Measurements from ENCODE around the gene ZNF775. TPM values are rescaled to one million over a fixed set of nuclear protein-coding genes. Genes with fewer than 3 reads are reported as not detected.

The ZNF775 gene
- polyA plus RNA-seq, 1 donor (not counting 4 experiments of a cell fraction or from before 2014, with no cell fraction given), result 1.0 TPM

DNA sequence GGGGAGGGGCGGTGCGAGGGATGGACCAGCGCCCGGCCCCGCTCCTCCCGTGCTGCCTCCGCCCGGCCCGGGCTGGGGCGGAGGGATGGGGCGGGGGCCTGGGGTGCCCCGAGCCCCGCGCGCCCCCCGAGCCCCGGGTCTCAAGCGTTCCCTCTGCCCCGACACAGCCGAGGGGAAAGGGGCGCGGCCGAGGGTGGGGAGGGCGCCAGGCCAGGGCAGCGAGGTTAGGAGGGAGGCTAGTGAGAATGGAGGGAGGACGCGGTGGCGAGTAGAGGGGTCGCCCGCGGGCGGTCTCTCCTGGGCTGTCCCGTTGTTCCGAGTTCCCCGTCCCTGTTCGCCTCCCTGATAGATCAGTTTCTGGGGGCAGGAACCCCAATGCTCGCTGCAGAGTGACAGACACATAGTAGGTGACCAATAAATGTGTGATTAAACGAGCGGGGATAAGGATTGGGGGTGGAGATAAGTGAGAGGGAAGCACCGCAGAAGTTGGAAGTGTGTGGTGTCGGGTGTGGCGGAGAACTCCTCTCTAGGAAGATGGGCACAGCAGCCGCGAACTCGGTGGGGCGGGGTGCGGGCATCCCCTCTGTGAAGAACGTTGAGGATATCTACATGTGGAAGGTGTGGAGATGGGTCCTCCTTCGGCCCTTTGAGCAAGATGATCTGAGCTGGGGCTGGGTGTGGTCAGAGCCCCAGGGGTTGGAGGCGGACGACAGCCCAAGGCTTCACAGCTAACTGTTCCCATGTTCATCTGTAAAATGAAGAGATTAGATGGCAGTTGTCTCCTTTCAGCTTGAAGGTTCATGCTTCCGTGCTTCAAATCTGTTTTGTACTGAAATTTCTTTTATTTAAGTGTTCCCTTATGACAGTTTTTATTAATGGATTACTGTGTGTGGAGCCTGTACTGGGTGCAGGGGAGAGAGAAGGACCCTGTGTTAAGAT is 580 bp downstream of the ZNF775 start:
- no peak for DNase-seq (ENCODE audit: low read depth, low spot score)
- H4K20me1 ChIP-seq (ENCODE audit: control insufficient read depth, extremely low read depth, insufficient read depth, low read length), result no peaks in the 10 kb centered on the region
- no peak overlapping the region for H3K27ac ChIP-seq (ENCODE audit: control insufficient read depth, insufficient read depth, low read length)
- TF ChIP-seq, protein P1, sequence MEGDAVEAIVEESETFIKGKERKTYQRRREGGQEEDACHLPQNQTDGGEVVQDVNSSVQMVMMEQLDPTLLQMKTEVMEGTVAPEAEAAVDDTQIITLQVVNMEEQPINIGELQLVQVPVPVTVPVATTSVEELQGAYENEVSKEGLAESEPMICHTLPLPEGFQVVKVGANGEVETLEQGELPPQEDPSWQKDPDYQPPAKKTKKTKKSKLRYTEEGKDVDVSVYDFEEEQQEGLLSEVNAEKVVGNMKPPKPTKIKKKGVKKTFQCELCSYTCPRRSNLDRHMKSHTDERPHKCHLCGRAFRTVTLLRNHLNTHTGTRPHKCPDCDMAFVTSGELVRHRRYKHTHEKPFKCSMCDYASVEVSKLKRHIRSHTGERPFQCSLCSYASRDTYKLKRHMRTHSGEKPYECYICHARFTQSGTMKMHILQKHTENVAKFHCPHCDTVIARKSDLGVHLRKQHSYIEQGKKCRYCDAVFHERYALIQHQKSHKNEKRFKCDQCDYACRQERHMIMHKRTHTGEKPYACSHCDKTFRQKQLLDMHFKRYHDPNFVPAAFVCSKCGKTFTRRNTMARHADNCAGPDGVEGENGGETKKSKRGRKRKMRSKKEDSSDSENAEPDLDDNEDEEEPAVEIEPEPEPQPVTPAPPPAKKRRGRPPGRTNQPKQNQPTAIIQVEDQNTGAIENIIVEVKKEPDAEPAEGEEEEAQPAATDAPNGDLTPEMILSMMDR (optimal IDR thresholded peaks at IDR 0.05 in 1 of 3, IDR thresholded peaks at IDR 0.05 in 1 of 3, conservative IDR thresholded peaks at IDR 0.05 in 1 of 3; ENCODE audit: extremely low read depth in 1 of 3, insufficient read depth in 2 of 3, low read length in 3 of 3), result no peak
- TF ChIP-seq EZH2 (IDR thresholded peaks at IDR 0.05; ENCODE audit: low read length), result no peak
- H3K9me1 ChIP-seq (ENCODE audit: control insufficient read depth, extremely low read depth, insufficient read depth, low read length), result no peaks in the 10 kb centered on the region
- peaks cover 5% of the 10 kb centered on the region for H3K79me2 ChIP-seq (ENCODE audit: control insufficient read depth, insufficient read depth, low read length)
- H3K4me1 ChIP-seq (ENCODE audit: control insufficient read depth, extremely low read depth, insufficient read depth, low read length), result peaks cover 22% of the 10 kb centered on the region
- dilution Hi-C loops (cut with MboI; ENCODE audit: extremely low pct_ligation_motif_present, low sequenced_read_pairs), result no loop called here
- no peaks in the 10 kb centered on the region for H3K36me3 ChIP-seq (ENCODE audit: control insufficient read depth in 2 of 2, extremely low read depth in 1 of 2, insufficient read depth in 2 of 2, low read length in 2 of 2)
- H3K27me3 ChIP-seq (ENCODE audit: control insufficient read depth, extremely low read depth, insufficient read depth, low read length), result no peaks in the 10 kb centered on the region
- peak overlapping the region; percentile 52 for H3K9ac ChIP-seq (ENCODE audit: control insufficient read depth, extremely low read depth, insufficient read depth, low read length)
- H2AFZ ChIP-seq (ENCODE audit: control insufficient read depth, low read length), result peak overlapping the region; percentile 74
- H3K9me3 ChIP-seq (ENCODE audit: control insufficient read depth, low read depth, low read length), result no peaks in the 10 kb centered on the region
- H3K4me3 ChIP-seq (ENCODE audit: control insufficient read depth in 2 of 3, extremely low read depth in 1 of 3, insufficient read depth in 2 of 3, low read depth in 1 of 3, low read length in 3 of 3), result peak overlapping the region; percentile 63 to 87 (median 74)
- H3K4me2 ChIP-seq (ENCODE audit: control insufficient read depth, extremely low read depth, insufficient read depth, low read depth, low read length), result peak overlapping the region; percentile 90
- FAIRE-seq, result no peak

- Histone ChIP-seq H3K4me2 (ENCODE audit: control insufficient read depth, extremely low read depth, insufficient read depth, low read depth, low read length) (peak overlapping the region; percentile 90), H3K36me3 (ENCODE audit: control insufficient read depth in 2 of 2, extremely low read depth in 1 of 2, insufficient read depth in 2 of 2, low read length in 2 of 2) (no peaks in the 10 kb centered on the region), H3K27ac (ENCODE audit: control insufficient read depth, insufficient read depth, low read length) (no peak overlapping the region), H3K9ac (ENCODE audit: control insufficient read depth, extremely low read depth, insufficient read depth, low read length) (no peak overlapping the region), H3K27me3 (ENCODE audit: control insufficient read depth, extremely low read depth, insufficient read depth, low read length) (no peaks in the 10 kb centered on the region), H3K9me3 (ENCODE audit: control insufficient read depth, low read depth, low read length) (no peaks in the 10 kb centered on the region), H3K4me1 (ENCODE audit: control insufficient read depth, extremely low read depth, insufficient read depth, low read length) (peaks cover 22% of the 10 kb centered on the region), H4K20me1 (ENCODE audit: control insufficient read depth, extremely low read depth, insufficient read depth, low read length) (no peaks in the 10 kb centered on the region), H3K9me1 (ENCODE audit: control insufficient read depth, extremely low read depth, insufficient read depth, low read length) (no peaks in the 10 kb centered on the region), H2AFZ (ENCODE audit: control insufficient read depth, low read length) (no peak overlapping the region), H3K79me2 (ENCODE audit: control insufficient read depth, insufficient read depth, low read length) (peaks cover 5% of the 10 kb centered on the region), H3K4me3 (ENCODE audit: control insufficient read depth in 2 of 3, extremely low read depth in 1 of 3, insufficient read depth in 2 of 3, low read depth in 1 of 3, low read length in 3 of 3) (peak overlapping the region in 1 of 3 experiments; percentile 30)
- dilution Hi-C loops (cut with MboI; ENCODE audit: extremely low pct_ligation_motif_present, low sequenced_read_pairs), result no loop called here
- FAIRE-seq (no peak), DNase-seq (ENCODE audit: low read depth, low spot score) (no peak)
- TF ChIP-seq EZH2 (IDR thresholded peaks at IDR 0.05; ENCODE audit: low read length), result no peak
- TF ChIP-seq, protein P1 (optimal IDR thresholded peaks at IDR 0.05 in 1 of 3, IDR thresholded peaks at IDR 0.05 in 1 of 3, conservative IDR thresholded peaks at IDR 0.05 in 1 of 3; ENCODE audit: extremely low read depth in 1 of 3, insufficient read depth in 2 of 3, low read length in 3 of 3), result no peak
Observed at GRCh38 chr7:150380463-150380862, 1.3 kb downstream of the ZNF775 start.

Measured in keratinocyte (primary cell).